ENCODE measurements around the gene OPTC. TPM values are rescaled to one million over a fixed set of nuclear protein-coding genes. Genes with fewer than 3 reads are reported as not detected.

OPTC gene
- polyA plus RNA-seq, 2 of the 4 experiments (the other 2 are of a cell fraction): not detected

GRCh38 chr1:203464743-203465142 lies 29.2 kb upstream of the OPTC start:
- CTCF ChIA-PET: interaction anchor here (1.0 to 2.2 kb wide), 4 partner anchors 13 to 127 kb away, joined by 3 to 7 read pairs (median 5); no protein-coding TSS in a partner anchor
- no peak for FAIRE-seq
- no peak for DNase-seq (ENCODE audit: low read depth in 1 of 2, low spot score in 1 of 2)
- TF ChIP-seq RNF2 (IDR thresholded peaks at IDR 0.05; ENCODE audit: borderline replicate concordance, low read depth) (no peak), BCL3 (IDR thresholded peaks at IDR 0.05) (no peak), KDM1A (IDR thresholded peaks at IDR 0.05; ENCODE audit: low read depth) (no peak), MAZ (IDR thresholded peaks at IDR 0.05; ENCODE audit: borderline replicate concordance, low read depth, low read length) (no peak), FOXS1 (CRISPR knock-in tag; IDR thresholded peaks at IDR 0.05) (no peak), ZSCAN20 (CRISPR knock-in tag; IDR thresholded peaks at IDR 0.05) (no peak), EP300 (IDR thresholded peaks at IDR 0.05) (no peak), ESRRA (IDR thresholded peaks at IDR 0.05; ENCODE audit: borderline replicate concordance, low read length) (no peak), ATOH8 (CRISPR knock-in tag; IDR thresholded peaks at IDR 0.05; ENCODE audit: low read depth) (no peak), NR3C1 (IDR thresholded peaks at IDR 0.05) (no peak), RFX5 (IDR thresholded peaks at IDR 0.05) (no peak), HEYL (CRISPR knock-in tag; IDR thresholded peaks at IDR 0.05) (no peak), MAFK (IDR thresholded peaks at IDR 0.05; ENCODE audit: partially characterized antibody) (no peak), CEBPB (IDR thresholded peaks at IDR 0.05) (no peak)
- TF ChIP-seq, protein P1, sequence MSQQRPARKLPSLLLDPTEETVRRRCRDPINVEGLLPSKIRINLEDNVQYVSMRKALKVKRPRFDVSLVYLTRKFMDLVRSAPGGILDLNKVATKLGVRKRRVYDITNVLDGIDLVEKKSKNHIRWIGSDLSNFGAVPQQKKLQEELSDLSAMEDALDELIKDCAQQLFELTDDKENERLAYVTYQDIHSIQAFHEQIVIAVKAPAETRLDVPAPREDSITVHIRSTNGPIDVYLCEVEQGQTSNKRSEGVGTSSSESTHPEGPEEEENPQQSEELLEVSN (IDR thresholded peaks at IDR 0.05; ENCODE audit: borderline replicate concordance, low read depth): no peak
- TF ChIP-seq, protein P2, sequence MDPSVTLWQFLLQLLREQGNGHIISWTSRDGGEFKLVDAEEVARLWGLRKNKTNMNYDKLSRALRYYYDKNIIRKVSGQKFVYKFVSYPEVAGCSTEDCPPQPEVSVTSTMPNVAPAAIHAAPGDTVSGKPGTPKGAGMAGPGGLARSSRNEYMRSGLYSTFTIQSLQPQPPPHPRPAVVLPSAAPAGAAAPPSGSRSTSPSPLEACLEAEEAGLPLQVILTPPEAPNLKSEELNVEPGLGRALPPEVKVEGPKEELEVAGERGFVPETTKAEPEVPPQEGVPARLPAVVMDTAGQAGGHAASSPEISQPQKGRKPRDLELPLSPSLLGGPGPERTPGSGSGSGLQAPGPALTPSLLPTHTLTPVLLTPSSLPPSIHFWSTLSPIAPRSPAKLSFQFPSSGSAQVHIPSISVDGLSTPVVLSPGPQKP (IDR thresholded peaks at IDR 0.05; ENCODE audit: low read depth, low read length): no peak
- TF ChIP-seq, protein P3, sequence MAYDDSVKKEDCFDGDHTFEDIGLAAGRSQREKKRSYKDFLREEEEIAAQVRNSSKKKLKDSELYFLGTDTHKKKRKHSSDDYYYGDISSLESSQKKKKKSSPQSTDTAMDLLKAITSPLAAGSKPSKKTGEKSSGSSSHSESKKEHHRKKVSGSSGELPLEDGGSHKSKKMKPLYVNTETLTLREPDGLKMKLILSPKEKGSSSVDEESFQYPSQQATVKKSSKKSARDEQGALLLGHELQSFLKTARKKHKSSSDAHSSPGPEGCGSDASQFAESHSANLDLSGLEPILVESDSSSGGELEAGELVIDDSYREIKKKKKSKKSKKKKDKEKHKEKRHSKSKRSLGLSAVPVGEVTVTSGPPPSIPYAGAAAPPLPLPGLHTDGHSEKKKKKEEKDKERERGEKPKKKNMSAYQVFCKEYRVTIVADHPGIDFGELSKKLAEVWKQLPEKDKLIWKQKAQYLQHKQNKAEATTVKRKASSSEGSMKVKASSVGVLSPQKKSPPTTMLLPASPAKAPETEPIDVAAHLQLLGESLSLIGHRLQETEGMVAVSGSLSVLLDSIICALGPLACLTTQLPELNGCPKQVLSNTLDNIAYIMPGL (CRISPR knock-in tag; IDR thresholded peaks at IDR 0.05; ENCODE audit: borderline replicate concordance): no peak
- Histone ChIP-seq H3K9me3 (no peaks in the 10 kb centered on the region), H3K4me3 (no peak overlapping the region), H3K4me2 (no peak overlapping the region), H3K4me1 (peaks cover 6% of the 10 kb centered on the region; the same call in 2 of the 3 replicates), H3K27ac (no peak overlapping the region)
- POLR2A ChIA-PET: no interaction called here
- no peak for ATAC-seq
- 69% methylated on average over 3 of the region's 3 CpGs for WGBS (ENCODE audit: missing lambda C conversion rate)

- no peaks in the 10 kb centered on the region for H3K9me3 ChIP-seq
- no peak for ATAC-seq
Observed at GRCh38 chr1:203465146-203465798, 28.7 kb upstream of the OPTC start.

More at GRCh38 chr1:203465146-203465798, 28.7 kb upstream of the OPTC start:
- H3K4me2 ChIP-seq: no peak overlapping the region
- TF ChIP-seq PHF8 (IDR thresholded peaks at IDR 0.05; ENCODE audit: borderline replicate concordance, low read depth): no peak
- no peak for TF ChIP-seq HDAC2 (IDR thresholded peaks at IDR 0.05)
- TF ChIP-seq, protein P4, sequence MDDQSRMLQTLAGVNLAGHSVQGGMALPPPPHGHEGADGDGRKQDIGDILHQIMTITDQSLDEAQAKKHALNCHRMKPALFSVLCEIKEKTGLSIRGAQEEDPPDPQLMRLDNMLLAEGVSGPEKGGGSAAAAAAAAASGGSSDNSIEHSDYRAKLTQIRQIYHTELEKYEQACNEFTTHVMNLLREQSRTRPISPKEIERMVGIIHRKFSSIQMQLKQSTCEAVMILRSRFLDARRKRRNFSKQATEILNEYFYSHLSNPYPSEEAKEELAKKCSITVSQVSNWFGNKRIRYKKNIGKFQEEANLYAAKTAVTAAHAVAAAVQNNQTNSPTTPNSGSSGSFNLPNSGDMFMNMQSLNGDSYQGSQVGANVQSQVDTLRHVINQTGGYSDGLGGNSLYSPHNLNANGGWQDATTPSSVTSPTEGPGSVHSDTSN (IDR thresholded peaks at IDR 0.05): no peak
- TF ChIP-seq SREBF2 (IDR thresholded peaks at IDR 0.05): no peak
- no peak for TF ChIP-seq RAD21 (conservative IDR thresholded peaks at IDR 0.05 in 1 of 2, IDR thresholded peaks at IDR 0.05 in 1 of 2)
- TF ChIP-seq, protein P5, sequence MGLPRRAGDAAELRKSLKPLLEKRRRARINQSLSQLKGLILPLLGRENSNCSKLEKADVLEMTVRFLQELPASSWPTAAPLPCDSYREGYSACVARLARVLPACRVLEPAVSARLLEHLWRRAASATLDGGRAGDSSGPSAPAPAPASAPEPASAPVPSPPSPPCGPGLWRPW (IDR thresholded peaks at IDR 0.05): no peak
- TF ChIP-seq GATA3 (IDR thresholded peaks at IDR 0.05; ENCODE audit: borderline replicate concordance): no peak
- no peak for TF ChIP-seq EHF (CRISPR knock-in tag; IDR thresholded peaks at IDR 0.05)
- no peak for TF ChIP-seq POLR2AphosphoS2 (conservative IDR thresholded peaks at IDR 0.05; ENCODE audit: low read length)
- no peak overlapping the region for H3K27ac ChIP-seq
- DNase-seq (ENCODE audit: low read depth in 1 of 2, low spot score in 1 of 2) (no peak), FAIRE-seq (no peak)
- peaks cover 6% of the 10 kb centered on the region; the same call in 2 of the 3 replicates for H3K4me1 ChIP-seq
- 67% methylated on average over 11 of the region's 11 CpGs for WGBS (ENCODE audit: missing lambda C conversion rate)
- H3K4me3 ChIP-seq: no peak overlapping the region
- ChIA-PET POLR2A (no interaction called here), CTCF (interaction anchor here (1.0 to 2.2 kb wide), 4 partner anchors 13 to 127 kb away, joined by 3 to 7 read pairs (median 6); no protein-coding TSS in a partner anchor)

All from A549 (cell line).